Liver (tissue), 9 donors: ENCODE data around the gene CASR. TPM values are rescaled to one million over a fixed set of nuclear protein-coding genes. Genes with fewer than 3 reads are reported as not detected.

Experiments
- DNase-seq: peaks from one replicate; pipeline ENCODE4 v3.0.0-alpha.2; 2017; ENCODE audit warnings: low spot score
- H3K27ac ChIP-seq, 2 donors: one replicate each; pipeline ENCODE4 v1.7.0; 2013; ENCODE audit warnings: inconsistent platforms in 2 of 2, low read length in 2 of 2, control low read depth in 1 of 2, low read depth in 1 of 2, mild to moderate bottlenecking in 1 of 2
- H3K27me3 ChIP-seq, 4 donors: one replicate each; pipeline versions ENCODE4 v1.6.1 to v1.7.0; 2013; ENCODE audit warnings: low read length in 3 of 4, inconsistent platforms in 1 of 4, mild to moderate bottlenecking in 1 of 4, moderate library complexity in 1 of 4; ENCODE audit not compliant: control insufficient read depth in 4 of 4, insufficient read depth in 4 of 4
- H3K36me3 ChIP-seq, 4 donors: one replicate each; pipeline versions ENCODE4 v1.6.1 to v1.7.0; 2013; ENCODE audit warnings: low read length in 3 of 4, mild to moderate bottlenecking in 3 of 4, low read depth in 1 of 4, moderate library complexity in 1 of 4; ENCODE audit not compliant: control insufficient read depth in 4 of 4, insufficient read depth in 3 of 4
- H3K4me1 ChIP-seq, 4 donors: one replicate each; pipeline versions ENCODE4 v1.6.1 to v1.7.0; 2013; ENCODE audit warnings: low read length in 3 of 4, mild to moderate bottlenecking in 3 of 4, moderate library complexity in 1 of 4; ENCODE audit not compliant: control insufficient read depth in 4 of 4, insufficient read depth in 4 of 4
- H3K4me3 ChIP-seq, 3 donors: one replicate each; pipeline versions ENCODE4 v1.6.1 to v1.7.0; 2013; ENCODE audit warnings: low read length in 3 of 3, control low read depth in 1 of 3, low read depth in 1 of 3, mild to moderate bottlenecking in 1 of 3
- H3K9ac ChIP-seq, 2 donors: one replicate each; pipeline ENCODE4 v1.7.0; 2013; ENCODE audit warnings: low read length in 2 of 2, mild to moderate bottlenecking in 2 of 2, moderate library complexity in 2 of 2, control low read depth in 1 of 2, low read depth in 1 of 2
- H3K9me3 ChIP-seq, 4 donors: one replicate each; pipeline versions ENCODE4 v1.6.1 to v1.7.0; 2013; ENCODE audit warnings: low read length in 3 of 4; ENCODE audit not compliant: control insufficient read depth in 4 of 4
- EGR1 ChIP-seq, 2 donors: IDR thresholded peaks; 2 replicates each; pipeline ENCODE4 v1.6.1; 2016 to 2018; ENCODE audit warnings: antibody characterized with exemption in 2 of 2, low read depth in 2 of 2
- FOXA2 ChIP-seq: IDR thresholded peaks from 2 replicates; pipeline ENCODE4 v1.6.1; 2016; ENCODE audit warnings: antibody characterized with exemption
- GABPA ChIP-seq, 2 donors: IDR thresholded peaks in 1 of 2; conservative IDR thresholded peaks in 1 of 2; 2 replicates each; pipeline ENCODE4 v1.6.1; 2016; ENCODE audit warnings: antibody characterized with exemption in 2 of 2, mild to moderate bottlenecking in 1 of 2, moderate library complexity in 1 of 2
- HNF4A ChIP-seq, 2 donors: conservative IDR thresholded peaks; 2 replicates each; pipeline ENCODE4 v1.6.1; 2016; ENCODE audit warnings: antibody characterized with exemption in 2 of 2, mild to moderate bottlenecking in 2 of 2
- HNF4G ChIP-seq: IDR thresholded peaks from 2 replicates; pipeline ENCODE4 v1.6.1; 2016; ENCODE audit warnings: antibody characterized with exemption
- JUND ChIP-seq, 2 donors: IDR thresholded peaks; 2 replicates each; pipeline ENCODE4 v1.6.1; 2016; ENCODE audit warnings: antibody characterized with exemption in 2 of 2
- NR2F2 ChIP-seq: IDR thresholded peaks from 2 replicates; pipeline ENCODE4 v1.6.1; 2016; ENCODE audit warnings: antibody characterized with exemption
- RAD21 ChIP-seq, 2 donors: IDR thresholded peaks; 2 replicates each; pipeline ENCODE4 v1.6.1; 2016; ENCODE audit warnings: antibody characterized with exemption in 2 of 2, mild to moderate bottlenecking in 2 of 2
- RXRA ChIP-seq, 2 donors: IDR thresholded peaks; 2 replicates each; pipeline ENCODE4 v1.6.1; 2017 to 2018; ENCODE audit warnings: antibody characterized with exemption in 2 of 2, mild to moderate bottlenecking in 1 of 2
- SP1 ChIP-seq: IDR thresholded peaks from 2 replicates; pipeline ENCODE4 v1.6.1; 2018; ENCODE audit warnings: antibody characterized with exemption, mild to moderate bottlenecking
- TAF1 ChIP-seq: conservative IDR thresholded peaks from 2 replicates; pipeline ENCODE4 v1.6.1; 2016; ENCODE audit warnings: antibody characterized with exemption, mild to moderate bottlenecking
- YY1 ChIP-seq: IDR thresholded peaks from 2 replicates; pipeline ENCODE4 v1.6.1; 2016; ENCODE audit warnings: antibody characterized with exemption, mild to moderate bottlenecking
- WGBS: extraction: QIAGEN DNeasy Blood & Tissue Kit; methylation state at CpG from one replicate; pipeline ENCODE4 v1.1.7; 2013; 5-methylcytosine and 5-hydroxymethylcytosine counted together
- polyA plus RNA-seq, 2 donors: library from polyadenylated mRNA; stranded (reverse) in 1 of 2; unstranded in 1 of 2; fragments of 200-250 nt in 1 of 2; fragments of >200 nt in 1 of 2; fragmentation: Nextera tagmentation in 1 of 2; extraction: Ambion mirVana in 1 of 2; gene quantifications; one replicate each; pipeline versions ENCODE4 v1.2.1 to v1.2.3, GENCODE V29; 2013 to 2015
- total RNA-seq, 2 donors: library from RNA; depleted of rRNA; stranded (reverse); fragments of >200 nt; gene quantifications; one replicate each; pipeline ENCODE4 v1.2.3, GENCODE V29; 2014
- TF ChIP-seq, protein P1 (sequence below): IDR thresholded peaks from 2 replicates; pipeline ENCODE4 v1.6.1; 2016; ENCODE audit warnings: antibody characterized with exemption, mild to moderate bottlenecking
- TF ChIP-seq, protein P2 (sequence below): IDR thresholded peaks from 2 replicates; pipeline ENCODE4 v1.6.1; 2016; ENCODE audit warnings: antibody characterized with exemption
- TF ChIP-seq, protein P3 (sequence below): IDR thresholded peaks from 2 replicates; pipeline ENCODE4 v1.6.1; 2016; ENCODE audit warnings: antibody characterized with exemption
- TF ChIP-seq, protein P4 (sequence below): IDR thresholded peaks from 2 replicates; pipeline ENCODE4 v1.6.1; 2016; ENCODE audit warnings: antibody characterized with exemption
- TF ChIP-seq, protein P5 (sequence below): fragments of 150-350 bp; IDR thresholded peaks from 2 replicates; pipeline ENCODE4 v1.5.1; 2017; ENCODE audit warnings: improper control_type of control experiment, low read depth, low read length; ENCODE audit not compliant: missing input control
- donor health status: healthy.
- donor health status: healthy.
- donor health status: healthy.
- donor health status: healthy.
- donor health status: healthy.

CASR gene
- total and polyA plus RNA-seq, 4 donors: 0.05 to 0.29 (median 0.14) TPM

DNA sequence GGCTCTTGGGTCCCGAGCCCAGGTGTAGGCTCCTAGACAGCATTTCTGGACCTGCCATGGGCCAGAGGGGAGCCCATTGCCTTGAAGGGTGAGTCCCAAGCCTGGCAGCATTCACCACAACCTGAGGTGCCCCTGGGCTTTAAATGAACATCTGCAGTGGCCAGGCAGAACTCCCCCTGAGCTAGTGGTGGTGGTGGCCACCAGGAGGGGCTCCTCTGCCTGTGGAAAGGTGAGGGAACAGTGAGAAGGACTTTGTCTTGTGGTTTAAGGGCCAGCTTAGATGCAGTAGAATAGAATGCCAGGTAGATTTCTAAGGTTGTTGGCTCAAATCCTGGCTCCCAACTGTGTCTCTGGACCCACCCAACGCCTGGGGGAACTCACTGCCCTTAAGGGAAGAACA, 55.6 kb downstream of the CASR start:
- H3K27ac ChIP-seq: no peak overlapping the region
- TF ChIP-seq GABPA (IDR thresholded peaks at IDR 0.05 in 1 of 2, conservative IDR thresholded peaks at IDR 0.05 in 1 of 2) (no peak), FOXA2 (no peak), HNF4G (no peak), SP1 (no peak), EGR1 (IDR thresholded peaks at IDR 0.05; ENCODE audit: low read depth in 2 of 2) (no peak), NR2F2 (no peak), RAD21 (IDR thresholded peaks at IDR 0.05) (no peak), RXRA (IDR thresholded peaks at IDR 0.05) (no peak), HNF4A (conservative IDR thresholded peaks at IDR 0.05) (no peak), YY1 (no peak), JUND (IDR thresholded peaks at IDR 0.05) (no peak), TAF1 (no peak)
- TF ChIP-seq, protein P1, sequence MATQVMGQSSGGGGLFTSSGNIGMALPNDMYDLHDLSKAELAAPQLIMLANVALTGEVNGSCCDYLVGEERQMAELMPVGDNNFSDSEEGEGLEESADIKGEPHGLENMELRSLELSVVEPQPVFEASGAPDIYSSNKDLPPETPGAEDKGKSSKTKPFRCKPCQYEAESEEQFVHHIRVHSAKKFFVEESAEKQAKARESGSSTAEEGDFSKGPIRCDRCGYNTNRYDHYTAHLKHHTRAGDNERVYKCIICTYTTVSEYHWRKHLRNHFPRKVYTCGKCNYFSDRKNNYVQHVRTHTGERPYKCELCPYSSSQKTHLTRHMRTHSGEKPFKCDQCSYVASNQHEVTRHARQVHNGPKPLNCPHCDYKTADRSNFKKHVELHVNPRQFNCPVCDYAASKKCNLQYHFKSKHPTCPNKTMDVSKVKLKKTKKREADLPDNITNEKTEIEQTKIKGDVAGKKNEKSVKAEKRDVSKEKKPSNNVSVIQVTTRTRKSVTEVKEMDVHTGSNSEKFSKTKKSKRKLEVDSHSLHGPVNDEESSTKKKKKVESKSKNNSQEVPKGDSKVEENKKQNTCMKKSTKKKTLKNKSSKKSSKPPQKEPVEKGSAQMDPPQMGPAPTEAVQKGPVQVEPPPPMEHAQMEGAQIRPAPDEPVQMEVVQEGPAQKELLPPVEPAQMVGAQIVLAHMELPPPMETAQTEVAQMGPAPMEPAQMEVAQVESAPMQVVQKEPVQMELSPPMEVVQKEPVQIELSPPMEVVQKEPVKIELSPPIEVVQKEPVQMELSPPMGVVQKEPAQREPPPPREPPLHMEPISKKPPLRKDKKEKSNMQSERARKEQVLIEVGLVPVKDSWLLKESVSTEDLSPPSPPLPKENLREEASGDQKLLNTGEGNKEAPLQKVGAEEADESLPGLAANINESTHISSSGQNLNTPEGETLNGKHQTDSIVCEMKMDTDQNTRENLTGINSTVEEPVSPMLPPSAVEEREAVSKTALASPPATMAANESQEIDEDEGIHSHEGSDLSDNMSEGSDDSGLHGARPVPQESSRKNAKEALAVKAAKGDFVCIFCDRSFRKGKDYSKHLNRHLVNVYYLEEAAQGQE: no peak
- TF ChIP-seq, protein P2, sequence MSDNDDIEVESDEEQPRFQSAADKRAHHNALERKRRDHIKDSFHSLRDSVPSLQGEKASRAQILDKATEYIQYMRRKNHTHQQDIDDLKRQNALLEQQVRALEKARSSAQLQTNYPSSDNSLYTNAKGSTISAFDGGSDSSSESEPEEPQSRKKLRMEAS: no peak
- TF ChIP-seq, protein P3, sequence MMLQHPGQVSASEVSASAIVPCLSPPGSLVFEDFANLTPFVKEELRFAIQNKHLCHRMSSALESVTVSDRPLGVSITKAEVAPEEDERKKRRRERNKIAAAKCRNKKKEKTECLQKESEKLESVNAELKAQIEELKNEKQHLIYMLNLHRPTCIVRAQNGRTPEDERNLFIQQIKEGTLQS: no peak
- TF ChIP-seq, protein P4, sequence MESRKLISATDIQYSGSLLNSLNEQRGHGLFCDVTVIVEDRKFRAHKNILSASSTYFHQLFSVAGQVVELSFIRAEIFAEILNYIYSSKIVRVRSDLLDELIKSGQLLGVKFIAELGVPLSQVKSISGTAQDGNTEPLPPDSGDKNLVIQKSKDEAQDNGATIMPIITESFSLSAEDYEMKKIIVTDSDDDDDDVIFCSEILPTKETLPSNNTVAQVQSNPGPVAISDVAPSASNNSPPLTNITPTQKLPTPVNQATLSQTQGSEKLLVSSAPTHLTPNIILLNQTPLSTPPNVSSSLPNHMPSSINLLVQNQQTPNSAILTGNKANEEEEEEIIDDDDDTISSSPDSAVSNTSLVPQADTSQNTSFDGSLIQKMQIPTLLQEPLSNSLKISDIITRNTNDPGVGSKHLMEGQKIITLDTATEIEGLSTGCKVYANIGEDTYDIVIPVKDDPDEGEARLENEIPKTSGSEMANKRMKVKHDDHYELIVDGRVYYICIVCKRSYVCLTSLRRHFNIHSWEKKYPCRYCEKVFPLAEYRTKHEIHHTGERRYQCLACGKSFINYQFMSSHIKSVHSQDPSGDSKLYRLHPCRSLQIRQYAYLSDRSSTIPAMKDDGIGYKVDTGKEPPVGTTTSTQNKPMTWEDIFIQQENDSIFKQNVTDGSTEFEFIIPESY: no peak
- TF ChIP-seq, protein P5, sequence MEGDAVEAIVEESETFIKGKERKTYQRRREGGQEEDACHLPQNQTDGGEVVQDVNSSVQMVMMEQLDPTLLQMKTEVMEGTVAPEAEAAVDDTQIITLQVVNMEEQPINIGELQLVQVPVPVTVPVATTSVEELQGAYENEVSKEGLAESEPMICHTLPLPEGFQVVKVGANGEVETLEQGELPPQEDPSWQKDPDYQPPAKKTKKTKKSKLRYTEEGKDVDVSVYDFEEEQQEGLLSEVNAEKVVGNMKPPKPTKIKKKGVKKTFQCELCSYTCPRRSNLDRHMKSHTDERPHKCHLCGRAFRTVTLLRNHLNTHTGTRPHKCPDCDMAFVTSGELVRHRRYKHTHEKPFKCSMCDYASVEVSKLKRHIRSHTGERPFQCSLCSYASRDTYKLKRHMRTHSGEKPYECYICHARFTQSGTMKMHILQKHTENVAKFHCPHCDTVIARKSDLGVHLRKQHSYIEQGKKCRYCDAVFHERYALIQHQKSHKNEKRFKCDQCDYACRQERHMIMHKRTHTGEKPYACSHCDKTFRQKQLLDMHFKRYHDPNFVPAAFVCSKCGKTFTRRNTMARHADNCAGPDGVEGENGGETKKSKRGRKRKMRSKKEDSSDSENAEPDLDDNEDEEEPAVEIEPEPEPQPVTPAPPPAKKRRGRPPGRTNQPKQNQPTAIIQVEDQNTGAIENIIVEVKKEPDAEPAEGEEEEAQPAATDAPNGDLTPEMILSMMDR: no peak
- H3K4me3 ChIP-seq: no peak overlapping the region
- H3K9ac ChIP-seq: no peak overlapping the region
- no peaks in the 10 kb centered on the region for H3K36me3 ChIP-seq
- DNase-seq: no peak
- peaks cover 0 to 2% (median under 1%) of the 10 kb centered on the region in 4 donors for H3K4me1 ChIP-seq
- 87% methylated on average over 2 of the region's 2 CpGs for WGBS
- no peaks in the 10 kb centered on the region for H3K27me3 ChIP-seq
- H3K9me3 ChIP-seq: no peaks in the 10 kb centered on the region
